Measurements from ENCODE around the gene CADM2. TPM values are rescaled to one million over a fixed set of nuclear protein-coding genes. Genes with fewer than 3 reads are reported as not detected.

The CADM2 gene
- total RNA-seq, 1 experiment from 2014 or later = not detected

GRCh38 chr3:84965141-84965540 is 6.4 kb downstream of the CADM2 start:
- H3K9me3 Mint-ChIP-seq (ENCODE audit: unreplicated experiment) = no peaks in the 10 kb centered on the region
- TF ChIP-seq CTCF (IDR thresholded peaks at IDR 0.05; ENCODE audit: insufficient read depth in 1 of 2, low read depth in 1 of 2, low read length in 1 of 2, severe bottlenecking in 1 of 2, unreplicated experiment in 1 of 2) = peak; percentile 19 to 40
- H3K27me3 Mint-ChIP-seq (ENCODE audit: insufficient read depth, unreplicated experiment) = peaks cover 6% of the 10 kb centered on the region
- Histone ChIP-seq H3K4me3 (ENCODE audit: low read depth, low read length) (no peak overlapping the region), H3K36me3 (ENCODE audit: control insufficient read depth, insufficient read depth, low read length) (no peaks in the 10 kb centered on the region), H3K4me1 (no peaks in the 10 kb centered on the region), H3K9me3 (no peaks in the 10 kb centered on the region), H3K27me3 (replicated peaks; ENCODE audit: control insufficient read depth, insufficient read depth, low read length) (no peaks in the 10 kb centered on the region)
- H3K36me3 Mint-ChIP-seq (ENCODE audit: insufficient read depth, unreplicated experiment) = no peaks in the 10 kb centered on the region
- H3K4me3 Mint-ChIP-seq (ENCODE audit: unreplicated experiment) = no peak overlapping the region
- CTCF ChIA-PET = no interaction called here
- peak in 1 of 2 experiments; percentile 25 for DNase-seq
- intact Hi-C loops (cut with micrococcal nuclease; ENCODE audit: unreplicated experiment) = no loop called here
- BruUV-seq (replicated peaks) = no TSS peak
- H3K27ac Mint-ChIP-seq (ENCODE audit: unreplicated experiment) = no peak overlapping the region
- POLR2A ChIA-PET = no interaction called here
- no peaks in the 10 kb centered on the region for H3K4me1 Mint-ChIP-seq (ENCODE audit: low read depth, unreplicated experiment)

- Mint-ChIP-seq H3K36me3 (ENCODE audit: insufficient read depth, unreplicated experiment) (no peaks in the 10 kb centered on the region), H3K27me3 (ENCODE audit: insufficient read depth, unreplicated experiment) (no peaks in the 10 kb centered on the region), H3K4me3 (ENCODE audit: unreplicated experiment) (no peak overlapping the region), H3K4me1 (ENCODE audit: low read depth, unreplicated experiment) (no peaks in the 10 kb centered on the region), H3K27ac (ENCODE audit: unreplicated experiment) (no peak overlapping the region), H3K9me3 (ENCODE audit: unreplicated experiment) (no peaks in the 10 kb centered on the region)
- Histone ChIP-seq H3K36me3 (ENCODE audit: control insufficient read depth, insufficient read depth, low read length) (no peaks in the 10 kb centered on the region), H3K4me1 (no peaks in the 10 kb centered on the region), H3K4me3 (ENCODE audit: low read depth, low read length) (no peak overlapping the region), H3K9me3 (no peaks in the 10 kb centered on the region), H3K27me3 (replicated peaks; ENCODE audit: control insufficient read depth, insufficient read depth, low read length) (no peaks in the 10 kb centered on the region)
- intact Hi-C loops (cut with micrococcal nuclease; ENCODE audit: unreplicated experiment) = no loop called here
- ChIA-PET CTCF (no interaction called here), POLR2A (no interaction called here)
- BruUV-seq (replicated peaks) = no TSS peak
- DNase-seq = no peak
- no peak for TF ChIP-seq CTCF (IDR thresholded peaks at IDR 0.05; ENCODE audit: insufficient read depth in 1 of 2, low read depth in 1 of 2, low read length in 1 of 2, severe bottlenecking in 1 of 2, unreplicated experiment in 1 of 2)
Observed at GRCh38 chr3:84967767-84968581, 9.2 kb downstream of the CADM2 start.

GRCh38 chr3:84968701-84969235 is 10.0 kb downstream of the CADM2 start:
- Histone ChIP-seq H3K4me1 (no peaks in the 10 kb centered on the region), H3K9me3 (no peaks in the 10 kb centered on the region), H3K27me3 (replicated peaks; ENCODE audit: control insufficient read depth, insufficient read depth, low read length) (no peaks in the 10 kb centered on the region), H3K36me3 (ENCODE audit: control insufficient read depth, insufficient read depth, low read length) (no peaks in the 10 kb centered on the region), H3K4me3 (ENCODE audit: low read depth, low read length) (no peak overlapping the region)
- BruUV-seq (replicated peaks) = no TSS peak
- no peaks in the 10 kb centered on the region for H3K9me3 Mint-ChIP-seq (ENCODE audit: unreplicated experiment)
- no peaks in the 10 kb centered on the region for H3K27me3 Mint-ChIP-seq (ENCODE audit: insufficient read depth, unreplicated experiment)
- H3K27ac Mint-ChIP-seq (ENCODE audit: unreplicated experiment) = no peak overlapping the region
- no peaks in the 10 kb centered on the region for H3K4me1 Mint-ChIP-seq (ENCODE audit: low read depth, unreplicated experiment)
- POLR2A ChIA-PET = no interaction called here
- no peaks in the 10 kb centered on the region for H3K36me3 Mint-ChIP-seq (ENCODE audit: insufficient read depth, unreplicated experiment)
- no peak for TF ChIP-seq CTCF (IDR thresholded peaks at IDR 0.05; ENCODE audit: insufficient read depth in 1 of 2, low read depth in 1 of 2, low read length in 1 of 2, severe bottlenecking in 1 of 2, unreplicated experiment in 1 of 2)
- CTCF ChIA-PET = no interaction called here
- intact Hi-C loops (cut with micrococcal nuclease; ENCODE audit: unreplicated experiment) = no loop called here
- no peak for DNase-seq
- no peak overlapping the region for H3K4me3 Mint-ChIP-seq (ENCODE audit: unreplicated experiment)

Data from Caco-2 (cell line).